Urinary bladder (tissue), 4 donors: ENCODE measurements around the gene UBL4B. TPM values are rescaled to one million over a fixed set of nuclear protein-coding genes. Genes with fewer than 3 reads are reported as not detected.

Source experiments
- DNase-seq: peaks from one replicate; pipeline ENCODE4 v3.0.0-alpha.2; 2015; ENCODE audit errors: extremely low spot score
- H3K27ac ChIP-seq: one replicate; pipeline ENCODE4 v1.5.1; 2013; ENCODE audit warnings: low read depth, mild to moderate bottlenecking, moderate library complexity
- H3K36me3 ChIP-seq: one replicate; pipeline ENCODE4 v1.6.1; 2013; ENCODE audit warnings: mild to moderate bottlenecking, moderate library complexity; ENCODE audit not compliant: insufficient read depth
- H3K4me1 ChIP-seq: one replicate; pipeline ENCODE4 v1.6.1; 2013; ENCODE audit warnings: mild to moderate bottlenecking, moderate library complexity; ENCODE audit not compliant: insufficient read depth
- H3K4me3 ChIP-seq: one replicate; pipeline ENCODE4 v1.5.1; 2013; ENCODE audit warnings: low read depth, low read length
- WGBS: extraction: QIAGEN DNeasy Blood & Tissue Kit; methylation state at CpG from one replicate; pipeline ENCODE4 v1.1.7; 2013; 5-methylcytosine and 5-hydroxymethylcytosine counted together
- polyA plus RNA-seq: library from polyadenylated mRNA; stranded (reverse); fragments of 200-250 nt; gene quantifications from one replicate; pipeline ENCODE4 v1.2.3, GENCODE V29; 2013
- total RNA-seq: library from RNA; depleted of rRNA; stranded (reverse); fragments of >200 nt; gene quantifications from one replicate; pipeline ENCODE4 v1.2.3, GENCODE V29; 2014
- donor health status: healthy with polysubstance abuse.
- donor health status: healthy.

UBL4B gene
- total and polyA plus RNA-seq, 2 donors, result not detected

- DNase-seq, result no peak
- no peak overlapping the region for H3K4me3 ChIP-seq
- no peaks in the 10 kb centered on the region for H3K36me3 ChIP-seq
- no peak overlapping the region for H3K27ac ChIP-seq
- WGBS, result 80% methylated on average over 11 of the region's 11 CpGs
- no peaks in the 10 kb centered on the region for H3K4me1 ChIP-seq
Measured at GRCh38 chr1:110161849-110162248, 49.6 kb downstream of the UBL4B start.

Other genes starting within 250 kb of the UBL4B start
- gene CSF1, start 201.6 kb upstream of the UBL4B start, total RNA-seq, result 10.9 TPM
- gene CSF1, start 201.6 kb upstream of the UBL4B start, polyA plus RNA-seq, result 56.2 TPM
- 46.2 TPM for gene AHCYL1, start 127.7 kb upstream of the UBL4B start, total RNA-seq
- 68.1 TPM for gene AHCYL1, start 127.7 kb upstream of the UBL4B start, polyA plus RNA-seq
- 46.0 TPM for gene STRIP1, start 77.8 kb upstream of the UBL4B start, total RNA-seq
- 26.5 TPM for gene STRIP1, start 77.8 kb upstream of the UBL4B start, polyA plus RNA-seq
- gene ALX3, start 41.8 kb upstream of the UBL4B start, total RNA-seq, result 0.21 TPM
- gene ALX3, start 41.8 kb upstream of the UBL4B start, polyA plus RNA-seq, result 0.15 TPM
- 0.05 TPM for gene SLC6A17, start 38.1 kb downstream of the UBL4B start, total RNA-seq
- 0.10 TPM for gene SLC6A17, start 38.1 kb downstream of the UBL4B start, polyA plus RNA-seq
- 1.7 TPM for gene KCNC4, start 97.9 kb downstream of the UBL4B start, total RNA-seq
- gene KCNC4, start 97.9 kb downstream of the UBL4B start, polyA plus RNA-seq, result 6.2 TPM
- 42.7 TPM for gene RBM15, start 226.9 kb downstream of the UBL4B start, total RNA-seq
- gene RBM15, start 226.9 kb downstream of the UBL4B start, polyA plus RNA-seq, result 4.1 TPM